H1 (cell line): ENCODE data around the gene PIWIL1. TPM values are rescaled to one million over a fixed set of nuclear protein-coding genes. Genes with fewer than 3 reads are reported as not detected.

Source experiments
- CTCF ChIA-PET: fragments of 300-600 bp; sonication (Branson Sonifier 250); formaldehyde crosslinking; loops from one replicate; lab custom pipeline; 2021; ENCODE audit not compliant: partially characterized antibody; lab: Charles Lee
- POLR2A ChIA-PET: fragments of 300-600 bp; sonication (Branson Sonifier 250); formaldehyde crosslinking; loops from one replicate; lab custom pipeline; 2021; ENCODE audit warnings: inconsistent platforms; ENCODE audit not compliant: partially characterized antibody; lab: Charles Lee
- DNase-seq, 2 experiments: peaks; one replicate each; pipeline versions ENCODE4 v3.0.0 to v3.0.0-alpha.2; 2010 to 2022; ENCODE audit warnings: low spot score in 2 of 2, low read depth in 1 of 2, mixed read lengths in 1 of 2
- FAIRE-seq: peaks from 2 replicates; lab custom pipeline; 2011; peaks lifted over from hg19 to GRCh38; lab: Jason Lieb, UNC
- H2AFZ ChIP-seq: 2 replicates; pipeline ENCODE4 v1.8.1; 2012; ENCODE audit warnings: low read length, inconsistent platforms
- H2AK5ac ChIP-seq: 2 replicates; pipeline ENCODE4 v1.6.1; 2013; ENCODE audit warnings: low read depth, low read length
- H2BK120ac ChIP-seq: replicated peaks from 2 replicates; pipeline ENCODE3; 2013; ENCODE audit warnings: low read depth, low read length, inconsistent platforms
- H2BK12ac ChIP-seq: 2 replicates; pipeline ENCODE4 v1.6.1; 2013; ENCODE audit warnings: low read depth, low read length
- H2BK15ac ChIP-seq: 2 replicates; pipeline ENCODE4 v1.6.1; 2013; ENCODE audit warnings: low read length
- H2BK20ac ChIP-seq: 2 replicates; pipeline ENCODE4 v1.6.1; 2013; ENCODE audit warnings: low read length
- H2BK5ac ChIP-seq: 2 replicates; pipeline ENCODE4 v1.6.1; 2013; ENCODE audit warnings: low read depth, low read length
- H3K14ac ChIP-seq: 2 replicates; pipeline ENCODE4 v1.6.1; 2013; ENCODE audit warnings: inconsistent platforms; ENCODE audit not compliant: insufficient read length
- H3K18ac ChIP-seq: 2 replicates; pipeline ENCODE4 v1.6.1; 2013; ENCODE audit warnings: low read length; ENCODE audit errors: extremely low read depth
- H3K23ac ChIP-seq: 2 replicates; pipeline ENCODE4 v1.6.1; 2013; ENCODE audit warnings: inconsistent platforms; ENCODE audit not compliant: insufficient read length
- H3K23me2 ChIP-seq: 2 replicates; pipeline ENCODE4 v1.6.1; 2013; ENCODE audit warnings: low read depth, low read length
- H3K27ac ChIP-seq: 2 replicates; pipeline ENCODE4 v1.6.1; 2011; ENCODE audit warnings: low read depth, low read length, inconsistent platforms
- H3K27me3 ChIP-seq, 4 experiments: replicated peaks in 1 of 4; 1 replicate in 1 of 4; 2 replicates in 3 of 4; pipeline versions ENCODE4 v1.6.1 to v1.8.1; 2011 to 2013; ENCODE audit warnings: low read length in 3 of 4, mild to moderate bottlenecking in 3 of 4, inconsistent platforms in 2 of 4, mixed read lengths in 2 of 4, moderate library complexity in 1 of 4; ENCODE audit not compliant: control insufficient read depth in 3 of 4, insufficient read depth in 3 of 4; ENCODE audit errors: extremely low read depth in 1 of 4
- H3K36me3 ChIP-seq, 4 experiments: 2 replicates each; pipeline versions ENCODE4 v1.6.1 to v1.8.1; 2011 to 2013; ENCODE audit warnings: mild to moderate bottlenecking in 4 of 4, low read length in 3 of 4, moderate library complexity in 2 of 4, control low read depth in 1 of 4, inconsistent platforms in 1 of 4; ENCODE audit not compliant: insufficient read depth in 4 of 4, control insufficient read depth in 2 of 4
- H3K4ac ChIP-seq: replicated peaks from 2 replicates; pipeline ENCODE3; 2013; ENCODE audit warnings: low read length, low read depth, mixed read lengths, inconsistent platforms; ENCODE audit not compliant: insufficient read length
- H3K4me1 ChIP-seq, 4 experiments: replicated peaks in 1 of 4; 1 replicate in 1 of 4; 2 replicates in 3 of 4; pipeline versions ENCODE4 v1.6.1 to v1.8.1; 2011 to 2013; ENCODE audit warnings: low read length in 3 of 4, inconsistent platforms in 2 of 4, mixed read lengths in 1 of 4; ENCODE audit not compliant: insufficient read depth in 4 of 4, control insufficient read depth in 3 of 4
- H3K4me2 ChIP-seq, 2 experiments: 2 replicates each; pipeline versions ENCODE4 v1.6.1 to v1.8.1; 2011 to 2013; ENCODE audit warnings: low read depth in 2 of 2, low read length in 2 of 2, control low read depth in 1 of 2, inconsistent platforms in 1 of 2, mild to moderate bottlenecking in 1 of 2; ENCODE audit not compliant: insufficient read depth in 1 of 2
- H3K4me3 ChIP-seq, 4 experiments: fragments of 200-600, 300-600 bp in 1 of 4; sonication (generic), shearing (Covaris generic), sonication (Bioruptor Twin) in 1 of 4; 2 replicates each; pipeline versions ENCODE4 v1.5.1 to v1.8.1; 2011 to 2016; ENCODE audit warnings: low read length in 4 of 4, low read depth in 3 of 4, control low read depth in 2 of 4, inconsistent platforms in 2 of 4, mild to moderate bottlenecking in 2 of 4, mixed read lengths in 1 of 4, moderate library complexity in 1 of 4; ENCODE audit not compliant: insufficient read depth in 2 of 4; ENCODE audit errors: extremely low read depth in 1 of 4
- H3K56ac ChIP-seq: replicated peaks from 2 replicates; pipeline ENCODE3; 2013; ENCODE audit warnings: low read depth, mild to moderate bottlenecking, mixed read lengths, low read length, inconsistent platforms; ENCODE audit not compliant: insufficient read length
- H3K79me1 ChIP-seq: 2 replicates; pipeline ENCODE4 v1.6.1; 2013; ENCODE audit warnings: low read depth, low read length, control low read depth
- H3K79me2 ChIP-seq, 2 experiments: 2 replicates each; pipeline versions ENCODE4 v1.6.1 to v1.8.1; 2012 to 2013; ENCODE audit warnings: low read length in 2 of 2, mild to moderate bottlenecking in 2 of 2, inconsistent platforms in 1 of 2; ENCODE audit not compliant: insufficient read depth in 2 of 2, control insufficient read depth in 1 of 2
- H3K9ac ChIP-seq, 4 experiments: replicated peaks in 1 of 4; 1 replicate in 1 of 4; 2 replicates in 3 of 4; pipeline versions ENCODE4 v1.6.1 to v1.8.1; 2011 to 2013; ENCODE audit warnings: low read depth in 3 of 4, low read length in 3 of 4, control low read depth in 2 of 4, mild to moderate bottlenecking in 2 of 4, moderate library complexity in 2 of 4, inconsistent platforms in 1 of 4; ENCODE audit errors: extremely low read depth in 1 of 4
- H3K9me3 ChIP-seq, 2 experiments: 2 replicates each; pipeline versions ENCODE4 v1.6.1 to v1.8.1; 2012 to 2013; ENCODE audit warnings: mild to moderate bottlenecking in 2 of 2, moderate library complexity in 2 of 2, control low read depth in 1 of 2, inconsistent platforms in 1 of 2, low read depth in 1 of 2, low read length in 1 of 2, mixed read lengths in 1 of 2; ENCODE audit not compliant: insufficient read depth in 2 of 2
- H4K20me1 ChIP-seq, 2 experiments: replicated peaks in 1 of 2; 2 replicates each; pipeline versions ENCODE3 to v1.8.1; 2011 to 2013; ENCODE audit warnings: inconsistent platforms in 2 of 2, low read length in 2 of 2, mild to moderate bottlenecking in 1 of 2; ENCODE audit not compliant: insufficient read depth in 2 of 2, control insufficient read depth in 1 of 2
- H4K5ac ChIP-seq: 2 replicates; pipeline ENCODE4 v1.6.1; 2013; ENCODE audit warnings: low read length, low read depth, mixed read lengths, inconsistent platforms; ENCODE audit not compliant: insufficient read length
- H4K8ac ChIP-seq: 2 replicates; pipeline ENCODE4 v1.8.0; 2013; ENCODE audit warnings: mild to moderate bottlenecking, moderate library complexity, low read length, inconsistent platforms; ENCODE audit not compliant: insufficient read depth; ENCODE audit errors: extremely low read depth
- H4K91ac ChIP-seq: replicated peaks from 2 replicates; pipeline ENCODE3; 2013; ENCODE audit warnings: low read length, mixed read lengths, inconsistent platforms; ENCODE audit not compliant: insufficient read length
- CBX5 ChIP-seq: fragments of 300-800, 300-1000 bp; sonication (generic); IDR thresholded peaks from 2 replicates; pipeline ENCODE4 v1.7.1; 2016; ENCODE audit warnings: antibody characterized with exemption, low read length, low read depth
- CBX8 ChIP-seq: fragments of 300-800, 300-1000 bp; sonication (generic); IDR thresholded peaks from 2 replicates; pipeline ENCODE4 v1.7.1; 2016; ENCODE audit warnings: low read depth, low read length, borderline replicate concordance
- CHD1 ChIP-seq: IDR thresholded peaks from 2 replicates; pipeline ENCODE4 v1.6.1; 2012; ENCODE audit warnings: low read depth, low read length, improper control_type of control experiment
- CREB1 ChIP-seq: IDR thresholded peaks from 2 replicates; pipeline ENCODE4 v1.6.1; 2012; ENCODE audit warnings: inconsistent platforms
- HDAC2 ChIP-seq, 2 experiments: fragments of 300-600 bp in 1 of 2; sonication (generic) in 1 of 2; IDR thresholded peaks; 2 replicates each; pipeline ENCODE4 v1.6.1; 2011 to 2012; ENCODE audit warnings: low read depth in 2 of 2, low read length in 2 of 2, mild to moderate bottlenecking in 2 of 2, moderate library complexity in 2 of 2, borderline replicate concordance in 1 of 2, inconsistent platforms in 1 of 2
- NANOG ChIP-seq: IDR thresholded peaks from 2 replicates; pipeline ENCODE4 v1.6.1; 2011; ENCODE audit warnings: low read length, low read depth, mild to moderate bottlenecking, inconsistent platforms; ENCODE audit not compliant: insufficient read depth, poor library complexity, severe bottlenecking
- PHF8 ChIP-seq: fragments of 200-600 bp; sonication (generic); conservative IDR thresholded peaks from 2 replicates; pipeline ENCODE4 v1.7.1; 2012; ENCODE audit warnings: low read depth, mild to moderate bottlenecking, inconsistent platforms, low read length, moderate library complexity
- SIRT6 ChIP-seq: IDR thresholded peaks from one replicate; pipeline ENCODE4 v1.7.1; 2012; ENCODE audit warnings: low read length, inconsistent platforms
- SIX5 ChIP-seq: IDR thresholded peaks from 2 replicates; pipeline ENCODE4 v1.6.1; 2011; ENCODE audit warnings: mild to moderate bottlenecking, low read depth, low read length
- SUZ12 ChIP-seq: fragments of 200-600 bp; sonication (generic); IDR thresholded peaks from 2 replicates; pipeline ENCODE4 v1.6.1; 2012; ENCODE audit warnings: mild to moderate bottlenecking, inconsistent platforms, low read length, moderate library complexity, mixed read lengths
- WGBS, 2 experiments: shearing (Covaris generic) in 1 of 2; methylation state at CpG; one replicate each; pipeline versions ENCODE4 v1.1.6 to v1.1.7; 2013 to 2015; ENCODE audit warnings: low lambda C conversion rate in 2 of 2, mixed read lengths in 2 of 2, inconsistent platforms in 1 of 2, low coverage in 1 of 2, missing lambda C conversion rate in 1 of 2; ENCODE audit not compliant: insufficient replicate concordance in 2 of 2, insufficient coverage in 1 of 2, insufficient read length in 1 of 2; ENCODE audit errors: extremely low coverage in 1 of 2, missing lambda C conversion rate in 1 of 2; 5-methylcytosine and 5-hydroxymethylcytosine counted together
- polyA plus RNA-seq, 7 experiments: library from polyadenylated mRNA; depleted of rRNA in 3 of 7; stranded (reverse) in 5 of 7; unstranded in 2 of 7; fragments of >200 nt in 5 of 7; fragments of 200-250 nt in 2 of 7; gene quantifications; 1 replicate in 5 of 7; 2 replicates in 1 of 7; 4 replicates in 1 of 7; pipeline versions ENCODE4 v1.2.1 to v1.2.3, GENCODE V29; 2011 to 2013; ENCODE audit warnings: missing spikeins in 2 of 7, mixed read lengths in 2 of 7
- total RNA-seq: library from RNA; stranded (reverse); fragmentation: NEBNext Ultra II Directional; extraction: Animal tissue kit (Norgen Biotek cat#: 25700); gene quantifications from 2 replicates; pipeline ENCODE4 v1.2.1, GENCODE V29; 2021
- TF ChIP-seq, protein P1 (sequence below), 3 experiments: IDR thresholded peaks; 1 replicate in 2 of 3; 2 replicates in 1 of 3; pipeline versions ENCODE4 v1.5.1 to v1.6.1; 2011; ENCODE audit warnings: low read length in 3 of 3, mild to moderate bottlenecking in 3 of 3, inconsistent platforms in 2 of 3, low read depth in 1 of 3, moderate library complexity in 1 of 3; ENCODE audit not compliant: insufficient read depth in 1 of 3; ENCODE audit errors: control extremely low read depth in 1 of 3

Gene PIWIL1
- total and polyA plus RNA-seq, 2 of the 8 experiments (the other 6 are each of a cell fraction or from before 2014, with no cell fraction given) = not detected

DNA sequence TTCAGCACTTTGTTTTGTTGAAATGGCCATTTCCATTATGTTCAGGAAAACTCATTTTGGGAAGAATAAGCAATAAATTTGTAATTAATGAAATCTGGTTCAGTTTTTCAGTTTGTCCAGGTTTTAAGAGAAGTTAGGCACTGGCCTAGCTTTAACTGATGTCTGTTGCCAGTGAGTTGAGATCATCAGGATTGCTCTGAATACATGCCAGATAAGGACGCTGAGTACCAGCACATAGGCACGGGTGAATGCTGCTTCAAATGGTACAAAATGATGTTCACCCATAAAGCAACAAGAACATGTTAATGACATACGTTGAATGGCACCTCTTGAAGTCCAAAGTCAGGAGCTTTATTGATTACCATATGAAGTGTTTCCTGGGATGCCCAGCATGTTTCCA lies 46.5 kb downstream of the PIWIL1 start:
- H4K20me1 ChIP-seq = no peaks in the 10 kb centered on the region
- H2AFZ ChIP-seq = no peak overlapping the region
- no peak overlapping the region for H2BK5ac ChIP-seq
- no peaks in the 10 kb centered on the region for H3K27me3 ChIP-seq
- no peak for DNase-seq
- H4K91ac ChIP-seq = no peak overlapping the region
- H3K9ac ChIP-seq = no peak overlapping the region
- peaks cover 0 to 3% (median 0%) of the 10 kb centered on the region in 4 experiments; a peak in 1 of 7 replicates for H3K4me1 ChIP-seq
- no peak overlapping the region for H3K14ac ChIP-seq
- H3K56ac ChIP-seq = no peak overlapping the region
- H3K79me2 ChIP-seq = no peaks in the 10 kb centered on the region
- no peak overlapping the region for H4K8ac ChIP-seq
- H2BK20ac ChIP-seq = no peak overlapping the region
- H3K18ac ChIP-seq = no peak overlapping the region
- H4K5ac ChIP-seq = no peak overlapping the region
- H2BK15ac ChIP-seq = no peak overlapping the region
- no peak for FAIRE-seq
- no peak overlapping the region for H2AK5ac ChIP-seq
- no peak overlapping the region for H3K4me3 ChIP-seq
- no peaks in the 10 kb centered on the region for H3K79me1 ChIP-seq
- no peaks in the 10 kb centered on the region for H3K36me3 ChIP-seq
- H3K9me3 ChIP-seq = no peaks in the 10 kb centered on the region
- H3K23ac ChIP-seq = no peak overlapping the region
- ChIA-PET POLR2A (no interaction called here), CTCF (no interaction called here)
- H2BK120ac ChIP-seq = no peak overlapping the region
- 75% methylated on average over 3 of the region's 3 CpGs; no CpG with 5 or more reads in 1 of the 2 experiments for WGBS, 2 experiments
- no peak overlapping the region for H3K4ac ChIP-seq
- H3K27ac ChIP-seq = no peak overlapping the region
- H2BK12ac ChIP-seq = no peak overlapping the region
- H3K4me2 ChIP-seq = no peak overlapping the region
- no peaks in the 10 kb centered on the region for H3K23me2 ChIP-seq
- TF ChIP-seq CBX5 (no peak), CREB1 (no peak), CBX8 (no peak), HDAC2 (IDR thresholded peaks at IDR 0.05; ENCODE audit: borderline replicate concordance in 1 of 2, low read depth in 2 of 2, low read length in 2 of 2) (no peak), SUZ12 (no peak), NANOG (no peak), SIX5 (no peak), PHF8 (no peak), CHD1 (no peak), SIRT6 (no peak)
- TF ChIP-seq, protein P1, sequence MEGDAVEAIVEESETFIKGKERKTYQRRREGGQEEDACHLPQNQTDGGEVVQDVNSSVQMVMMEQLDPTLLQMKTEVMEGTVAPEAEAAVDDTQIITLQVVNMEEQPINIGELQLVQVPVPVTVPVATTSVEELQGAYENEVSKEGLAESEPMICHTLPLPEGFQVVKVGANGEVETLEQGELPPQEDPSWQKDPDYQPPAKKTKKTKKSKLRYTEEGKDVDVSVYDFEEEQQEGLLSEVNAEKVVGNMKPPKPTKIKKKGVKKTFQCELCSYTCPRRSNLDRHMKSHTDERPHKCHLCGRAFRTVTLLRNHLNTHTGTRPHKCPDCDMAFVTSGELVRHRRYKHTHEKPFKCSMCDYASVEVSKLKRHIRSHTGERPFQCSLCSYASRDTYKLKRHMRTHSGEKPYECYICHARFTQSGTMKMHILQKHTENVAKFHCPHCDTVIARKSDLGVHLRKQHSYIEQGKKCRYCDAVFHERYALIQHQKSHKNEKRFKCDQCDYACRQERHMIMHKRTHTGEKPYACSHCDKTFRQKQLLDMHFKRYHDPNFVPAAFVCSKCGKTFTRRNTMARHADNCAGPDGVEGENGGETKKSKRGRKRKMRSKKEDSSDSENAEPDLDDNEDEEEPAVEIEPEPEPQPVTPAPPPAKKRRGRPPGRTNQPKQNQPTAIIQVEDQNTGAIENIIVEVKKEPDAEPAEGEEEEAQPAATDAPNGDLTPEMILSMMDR (IDR thresholded peaks at IDR 0.05; ENCODE audit: control extremely low read depth in 1 of 3, insufficient read depth in 1 of 3, low read depth in 1 of 3, low read length in 3 of 3) = no peak
- TF ChIP-seq, all 59 proteins: peak for 0
